K562 (cell line): Measurements from ENCODE around the gene TOR1B. TPM values are rescaled to one million over a fixed set of nuclear protein-coding genes. Genes with fewer than 3 reads are reported as not detected.

Source experiments
- CXXC5 ChIP-seq: fragments of 250-450 bp; sonication (Bioruptor Pico); IDR thresholded peaks from 2 replicates; pipeline ENCODE4 v1.8.0; 2022; ENCODE audit warnings: inconsistent platforms, mild to moderate bottlenecking, moderate library complexity
- ESRRB ChIP-seq: fragments of 250-450 bp; sonication (Bioruptor Pico); IDR thresholded peaks from 2 replicates; pipeline ENCODE4 v1.5.0; 2020; ENCODE audit warnings: mild to moderate bottlenecking, moderate library complexity, borderline replicate concordance
- HDAC8 ChIP-seq: fragments of 450-650 bp; IDR thresholded peaks from 2 replicates; pipeline ENCODE4 v1.6.1; 2016; ENCODE audit warnings: mild to moderate bottlenecking, missing genetic modification characterization, moderate library complexity, missing compliant biosample characterization
- MAFF ChIP-seq: IDR thresholded peaks from 2 replicates; pipeline ENCODE4 v1.6.1; 2012; ENCODE audit warnings: low read length, improper control_type of control experiment
- SMAD1 ChIP-seq: fragments of 150-350 bp; IDR thresholded peaks from 2 replicates; pipeline ENCODE4 v1.6.1; 2014; ENCODE audit warnings: low read length, low read depth; ENCODE audit not compliant: partially characterized antibody
- SRSF7 ChIP-seq: fragments of 200-400 bp; formaldehyde crosslinking; optimal IDR thresholded peaks from 2 replicates; pipeline ENCODE3; 2017; ENCODE audit warnings: mild to moderate bottlenecking, low read depth, low read length
- ZNF282 ChIP-seq: sonication (generic); formaldehyde crosslinking; IDR thresholded peaks from 2 replicates; pipeline ENCODE4 v1.8.1; 2023; ENCODE audit warnings: missing genetic modification reagents
- polyA plus RNA-seq, 8 experiments: library from polyadenylated mRNA; depleted of rRNA in 4 of 8; stranded (reverse) in 5 of 8; unstranded in 3 of 8; fragments of >200 nt; fragmentation: Nextera tagmentation in 2 of 8; fragmentation: Illumina TruSeq in 1 of 8; extraction: Ambion mirVana in 2 of 8; extraction: Trizol in 1 of 8; gene quantifications; 2 replicates each; pipeline versions ENCODE4 v1.2.1 to v1.2.3, GENCODE V29; 2011 to 2014; ENCODE audit warnings: inconsistent platforms in 1 of 8, missing spikeins in 1 of 8
- total RNA-seq, 7 experiments: library from RNA; depleted of rRNA in 6 of 7; stranded (reverse); fragments of >200 nt in 6 of 7; fragmentation: Illumina TruSeq in 2 of 7; extraction: Trizol in 2 of 7; gene quantifications; 2 replicates each; pipeline versions ENCODE4 v1.2.1 to v1.2.3, GENCODE V29; 2011 to 2021; ENCODE audit warnings: low replicate concordance in 1 of 7
- TF ChIP-seq, protein P1 (sequence below): fragments of 200-800 bp; sonication (Bioruptor generic); IDR thresholded peaks from 2 replicates; pipeline ENCODE4 v1.6.1; 2017; ENCODE audit warnings: missing genetic modification characterization, missing compliant biosample characterization
- TF ChIP-seq, protein P2 (sequence below): fragments of 450-650 bp; formaldehyde crosslinking; IDR thresholded peaks from 2 replicates; pipeline ENCODE4 v1.4.0; 2020; ENCODE audit warnings: mild to moderate bottlenecking, moderate library complexity
- TF ChIP-seq, protein P3 (sequence below): sonication (generic); formaldehyde crosslinking; IDR thresholded peaks from 2 replicates; pipeline ENCODE4 v1.8.1; 2023; ENCODE audit warnings: mild to moderate bottlenecking, missing genetic modification reagents
- TF ChIP-seq, protein P4 (sequence below), 2 experiments: fragments of 450-650 bp; IDR thresholded peaks; 2 replicates each; pipeline ENCODE4 v1.6.1; 2016; ENCODE audit warnings: mild to moderate bottlenecking in 2 of 2, borderline replicate concordance in 1 of 2, low read depth in 1 of 2, moderate library complexity in 1 of 2
- TF ChIP-seq, protein P5 (sequence below): sonication (generic); formaldehyde crosslinking; IDR thresholded peaks from 2 replicates; pipeline ENCODE4 v1.8.0; 2022; ENCODE audit warnings: mild to moderate bottlenecking, missing genetic modification reagents

TOR1B gene
- total and polyA plus RNA-seq, 9 of the 15 experiments (the other 6 are each of a cell fraction or from before 2014, with no cell fraction given) = 4.2 to 36.5 (median 24.6) TPM

DNA sequence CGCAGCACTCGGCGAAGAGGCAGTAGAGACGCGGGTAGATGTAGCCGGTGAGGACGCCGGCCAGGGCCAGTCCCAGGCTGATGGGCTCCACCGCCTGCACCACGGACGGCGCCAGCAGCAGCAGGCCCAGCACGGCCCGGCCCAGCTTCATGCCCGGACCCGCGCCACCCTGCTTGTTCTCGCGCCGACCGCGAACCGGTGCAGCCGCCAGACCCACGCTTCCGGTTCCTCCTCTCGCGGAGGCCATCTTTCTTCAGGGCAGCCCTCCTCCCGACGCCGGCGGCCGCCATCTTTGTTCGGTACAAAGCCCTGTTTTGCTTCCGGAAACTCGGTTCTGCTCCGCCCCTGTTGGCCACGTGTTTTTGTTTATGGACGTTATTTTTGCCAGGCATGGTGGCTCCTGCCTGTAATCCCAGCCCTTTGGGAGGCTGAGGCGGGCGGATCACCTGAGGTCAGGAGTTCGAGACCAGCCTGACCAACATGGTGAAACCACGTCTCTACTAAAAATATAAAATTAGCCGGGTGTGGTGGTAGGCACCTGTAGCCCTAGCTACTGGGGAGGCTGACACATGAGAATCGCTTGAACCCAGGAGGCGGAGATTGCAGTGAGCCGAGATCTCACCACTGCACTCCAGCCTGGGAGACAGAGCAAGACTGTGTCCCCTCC is 21.1 kb downstream of the TOR1B start, which contains the start of gene TOR1A (continued):
- TF ChIP-seq, protein P1, sequence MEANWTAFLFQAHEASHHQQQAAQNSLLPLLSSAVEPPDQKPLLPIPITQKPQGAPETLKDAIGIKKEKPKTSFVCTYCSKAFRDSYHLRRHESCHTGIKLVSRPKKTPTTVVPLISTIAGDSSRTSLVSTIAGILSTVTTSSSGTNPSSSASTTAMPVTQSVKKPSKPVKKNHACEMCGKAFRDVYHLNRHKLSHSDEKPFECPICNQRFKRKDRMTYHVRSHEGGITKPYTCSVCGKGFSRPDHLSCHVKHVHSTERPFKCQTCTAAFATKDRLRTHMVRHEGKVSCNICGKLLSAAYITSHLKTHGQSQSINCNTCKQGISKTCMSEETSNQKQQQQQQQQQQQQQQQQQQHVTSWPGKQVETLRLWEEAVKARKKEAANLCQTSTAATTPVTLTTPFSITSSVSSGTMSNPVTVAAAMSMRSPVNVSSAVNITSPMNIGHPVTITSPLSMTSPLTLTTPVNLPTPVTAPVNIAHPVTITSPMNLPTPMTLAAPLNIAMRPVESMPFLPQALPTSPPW = peak; percentile 79
- TF ChIP-seq SRSF7 (no peak), MAFF (no peak), ZNF282 (CRISPR knock-in tag) (no peak), CXXC5 (CRISPR knock-in tag) (peak; percentile 89), ESRRB (no peak), HDAC8 (tag) (peak; percentile 83), SMAD1 (no peak)
- TF ChIP-seq, protein P2, sequence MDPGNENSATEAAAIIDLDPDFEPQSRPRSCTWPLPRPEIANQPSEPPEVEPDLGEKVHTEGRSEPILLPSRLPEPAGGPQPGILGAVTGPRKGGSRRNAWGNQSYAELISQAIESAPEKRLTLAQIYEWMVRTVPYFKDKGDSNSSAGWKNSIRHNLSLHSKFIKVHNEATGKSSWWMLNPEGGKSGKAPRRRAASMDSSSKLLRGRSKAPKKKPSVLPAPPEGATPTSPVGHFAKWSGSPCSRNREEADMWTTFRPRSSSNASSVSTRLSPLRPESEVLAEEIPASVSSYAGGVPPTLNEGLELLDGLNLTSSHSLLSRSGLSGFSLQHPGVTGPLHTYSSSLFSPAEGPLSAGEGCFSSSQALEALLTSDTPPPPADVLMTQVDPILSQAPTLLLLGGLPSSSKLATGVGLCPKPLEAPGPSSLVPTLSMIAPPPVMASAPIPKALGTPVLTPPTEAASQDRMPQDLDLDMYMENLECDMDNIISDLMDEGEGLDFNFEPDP (CRISPR knock-in tag) = no peak
- TF ChIP-seq, protein P3, sequence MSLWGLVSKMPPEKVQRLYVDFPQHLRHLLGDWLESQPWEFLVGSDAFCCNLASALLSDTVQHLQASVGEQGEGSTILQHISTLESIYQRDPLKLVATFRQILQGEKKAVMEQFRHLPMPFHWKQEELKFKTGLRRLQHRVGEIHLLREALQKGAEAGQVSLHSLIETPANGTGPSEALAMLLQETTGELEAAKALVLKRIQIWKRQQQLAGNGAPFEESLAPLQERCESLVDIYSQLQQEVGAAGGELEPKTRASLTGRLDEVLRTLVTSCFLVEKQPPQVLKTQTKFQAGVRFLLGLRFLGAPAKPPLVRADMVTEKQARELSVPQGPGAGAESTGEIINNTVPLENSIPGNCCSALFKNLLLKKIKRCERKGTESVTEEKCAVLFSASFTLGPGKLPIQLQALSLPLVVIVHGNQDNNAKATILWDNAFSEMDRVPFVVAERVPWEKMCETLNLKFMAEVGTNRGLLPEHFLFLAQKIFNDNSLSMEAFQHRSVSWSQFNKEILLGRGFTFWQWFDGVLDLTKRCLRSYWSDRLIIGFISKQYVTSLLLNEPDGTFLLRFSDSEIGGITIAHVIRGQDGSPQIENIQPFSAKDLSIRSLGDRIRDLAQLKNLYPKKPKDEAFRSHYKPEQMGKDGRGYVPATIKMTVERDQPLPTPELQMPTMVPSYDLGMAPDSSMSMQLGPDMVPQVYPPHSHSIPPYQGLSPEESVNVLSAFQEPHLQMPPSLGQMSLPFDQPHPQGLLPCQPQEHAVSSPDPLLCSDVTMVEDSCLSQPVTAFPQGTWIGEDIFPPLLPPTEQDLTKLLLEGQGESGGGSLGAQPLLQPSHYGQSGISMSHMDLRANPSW (CRISPR knock-in tag) = peak; percentile 95
- TF ChIP-seq, protein P4, sequence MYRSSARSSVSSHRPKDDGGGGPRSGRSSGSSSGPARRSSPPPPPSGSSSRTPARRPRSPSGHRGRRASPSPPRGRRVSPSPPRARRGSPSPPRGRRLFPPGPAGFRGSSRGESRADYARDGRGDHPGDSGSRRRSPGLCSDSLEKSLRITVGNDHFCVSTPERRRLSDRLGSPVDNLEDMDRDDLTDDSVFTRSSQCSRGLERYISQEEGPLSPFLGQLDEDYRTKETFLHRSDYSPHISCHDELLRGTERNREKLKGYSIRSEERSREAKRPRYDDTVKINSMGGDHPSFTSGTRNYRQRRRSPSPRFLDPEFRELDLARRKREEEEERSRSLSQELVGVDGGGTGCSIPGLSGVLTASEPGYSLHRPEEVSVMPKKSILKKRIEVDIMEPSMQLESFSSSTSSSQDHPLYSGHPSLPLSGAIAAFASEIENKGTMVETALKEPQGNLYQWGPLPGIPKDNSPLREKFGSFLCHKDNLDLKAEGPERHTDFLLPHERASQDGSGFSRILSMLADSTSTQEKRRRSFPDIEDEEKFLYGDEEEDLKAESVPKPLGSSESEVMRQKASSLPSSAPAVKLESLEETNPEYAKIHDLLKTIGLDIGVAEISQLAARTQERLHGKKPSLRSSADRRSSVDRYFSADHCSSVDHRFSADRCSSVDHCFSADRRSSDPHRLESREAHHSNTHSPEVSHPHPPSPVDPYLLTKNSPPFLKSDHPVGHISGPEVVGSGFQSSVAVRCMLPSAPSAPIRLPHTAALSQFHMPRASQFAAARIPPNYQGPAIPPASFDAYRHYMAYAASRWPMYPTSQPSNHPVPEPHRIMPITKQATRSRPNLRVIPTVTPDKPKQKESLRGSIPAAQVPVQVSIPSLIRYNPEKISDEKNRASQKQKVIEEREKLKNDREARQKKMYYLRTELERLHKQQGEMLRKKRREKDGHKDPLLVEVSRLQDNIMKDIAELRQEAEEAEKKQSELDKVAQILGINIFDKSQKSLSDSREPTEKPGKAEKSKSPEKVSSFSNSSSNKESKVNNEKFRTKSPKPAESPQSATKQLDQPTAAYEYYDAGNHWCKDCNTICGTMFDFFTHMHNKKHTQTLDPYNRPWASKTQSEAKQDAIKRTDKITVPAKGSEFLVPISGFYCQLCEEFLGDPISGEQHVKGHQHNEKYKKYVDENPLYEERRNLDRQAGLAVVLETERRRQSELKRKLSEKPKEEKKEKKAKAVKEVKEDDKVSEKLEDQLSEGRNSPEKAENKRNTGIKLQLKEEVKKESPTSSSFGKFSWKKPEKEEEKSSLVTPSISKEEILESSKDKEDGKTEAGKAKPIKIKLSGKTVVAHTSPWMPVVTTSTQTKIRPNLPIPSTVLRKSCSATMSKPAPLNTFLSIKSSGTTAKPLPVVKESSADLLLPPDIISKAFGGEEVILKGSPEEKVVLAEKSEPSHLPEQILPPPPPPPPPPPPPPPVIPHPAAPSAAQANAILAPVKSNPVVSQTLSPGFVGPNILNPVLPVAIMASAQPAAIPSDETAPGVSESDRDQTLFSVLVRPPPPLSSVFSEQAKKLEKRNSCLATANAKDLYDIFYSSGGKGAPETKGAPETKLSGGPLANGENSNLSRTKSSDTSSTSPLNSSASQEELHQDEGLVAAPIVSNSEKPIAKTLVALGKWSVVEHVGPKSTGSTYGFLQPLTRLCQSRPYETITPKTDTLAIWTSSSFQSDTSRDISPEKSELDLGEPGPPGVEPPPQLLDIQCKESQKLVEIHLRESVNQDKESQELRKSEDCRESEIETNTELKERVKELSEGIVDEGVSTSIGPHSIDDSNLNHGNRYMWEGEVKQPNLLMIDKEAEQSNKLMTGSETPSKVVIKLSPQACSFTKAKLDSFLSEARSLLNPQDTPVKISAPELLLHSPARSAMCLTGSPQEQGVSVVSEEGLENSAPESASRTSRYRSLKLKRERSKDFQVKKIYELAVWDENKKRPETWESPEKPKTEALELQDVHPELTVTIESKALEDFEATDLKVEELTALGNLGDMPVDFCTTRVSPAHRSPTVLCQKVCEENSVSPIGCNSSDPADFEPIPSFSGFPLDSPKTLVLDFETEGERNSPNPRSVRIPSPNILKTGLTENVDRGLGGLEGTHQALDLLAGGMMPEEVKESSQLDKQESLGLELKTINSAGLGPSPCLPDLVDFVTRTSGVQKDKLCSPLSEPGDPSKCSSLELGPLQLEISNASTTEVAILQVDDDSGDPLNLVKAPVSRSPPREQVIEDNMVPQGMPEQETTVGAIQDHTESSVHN (IDR thresholded peaks at IDR 0.05; ENCODE audit: borderline replicate concordance in 1 of 2, low read depth in 1 of 2) = no peak
- TF ChIP-seq, protein P5, sequence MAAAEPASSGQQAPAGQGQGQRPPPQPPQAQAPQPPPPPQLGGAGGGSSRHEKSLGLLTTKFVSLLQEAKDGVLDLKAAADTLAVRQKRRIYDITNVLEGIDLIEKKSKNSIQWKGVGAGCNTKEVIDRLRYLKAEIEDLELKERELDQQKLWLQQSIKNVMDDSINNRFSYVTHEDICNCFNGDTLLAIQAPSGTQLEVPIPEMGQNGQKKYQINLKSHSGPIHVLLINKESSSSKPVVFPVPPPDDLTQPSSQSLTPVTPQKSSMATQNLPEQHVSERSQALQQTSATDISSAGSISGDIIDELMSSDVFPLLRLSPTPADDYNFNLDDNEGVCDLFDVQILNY (CRISPR knock-in tag) = peak; percentile 80; the same call in 1 of the 2 replicates
